Renal cortex interstitium (tissue), 11 donors: Measurements from ENCODE around the gene LNPK. TPM values are rescaled to one million over a fixed set of nuclear protein-coding genes. Genes with fewer than 3 reads are reported as not detected.
A peak's percentile ranks its signal among the peaks of the same experiment; 100 is the strongest.
"Not testable (repeated sequence)": the region's sequence is repeated elsewhere in the genome, so short reads cannot be mapped to it uniquely, and the experiment has no call there.

Experiments used
- DNase-seq, 11 donors: peaks; one replicate each; pipeline ENCODE4 v3.0.0-alpha.2; 2013; ENCODE audit warnings: low read depth in 9 of 11, low spot score in 4 of 11; ENCODE audit errors: extremely low read depth in 1 of 11
- polyA plus RNA-seq, 3 donors: library from polyadenylated mRNA; unstranded; fragments of 120-200 nt; gene quantifications; one replicate each; pipeline ENCODE4 v1.2.1, GENCODE V29; 2013; ENCODE audit not compliant: insufficient read length in 3 of 3

Gene LNPK
- polyA plus RNA-seq, 3 donors = 20.8 to 28.3 (median 26.6) TPM

DNA sequence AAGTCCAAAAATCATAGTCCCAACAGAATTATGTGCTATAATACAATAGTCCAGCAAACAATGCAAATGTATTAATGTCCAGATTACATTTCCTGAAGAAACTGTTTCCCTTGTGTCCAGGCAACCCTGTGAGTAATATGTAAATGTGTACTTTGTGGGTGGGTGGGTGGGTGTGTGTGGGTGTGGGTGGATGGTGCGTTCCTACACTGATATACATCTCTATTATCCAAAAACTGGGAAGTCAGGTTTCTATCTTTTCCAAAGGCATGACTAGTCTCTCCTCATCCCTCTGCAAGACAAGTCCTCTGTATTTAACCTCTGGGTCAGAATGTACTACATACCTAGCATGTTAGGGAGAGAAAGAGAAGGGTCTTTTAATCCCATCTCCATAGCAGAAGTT lies 71.6 kb downstream of the LNPK start:
- no peak for DNase-seq

DNA sequence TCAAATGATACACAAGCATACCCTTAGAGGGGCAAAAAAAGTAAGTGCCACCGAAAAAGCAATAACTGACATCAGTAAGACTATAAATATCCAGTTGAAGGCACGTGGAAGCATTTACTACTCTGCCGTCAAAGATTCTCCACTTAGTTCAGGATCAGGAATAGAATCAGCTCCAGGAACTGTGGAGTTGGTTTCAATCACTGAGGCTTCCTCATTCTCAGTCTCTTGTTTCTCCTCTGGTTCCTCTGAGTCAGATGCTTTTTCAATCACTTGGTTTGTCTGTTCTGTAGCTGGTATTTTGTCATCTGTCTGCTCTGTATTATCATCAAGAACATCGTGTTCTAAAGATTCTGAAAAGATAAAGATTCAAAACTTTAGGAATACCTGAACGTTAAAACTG lies 72.2 kb downstream of the LNPK start:
- DNase-seq = no peak

DNA sequence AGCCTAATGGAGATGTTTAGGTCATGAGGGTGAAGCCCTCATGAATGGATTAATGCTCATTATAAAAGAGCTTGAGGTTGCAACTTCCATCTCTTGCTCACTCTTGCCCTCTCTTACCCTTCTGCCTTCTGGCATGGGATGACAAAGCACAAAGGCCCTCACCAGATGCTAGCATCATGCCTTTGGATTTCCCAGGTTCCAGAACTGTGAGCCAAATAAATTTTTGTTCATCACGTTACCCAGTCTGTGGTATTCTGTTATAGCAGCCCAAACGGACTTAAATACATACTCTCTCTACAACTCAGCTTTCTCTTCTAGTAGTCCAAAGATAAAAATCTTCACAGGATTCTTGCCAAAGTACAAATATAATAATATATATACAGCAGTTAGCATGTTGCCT lies 75.8 kb downstream of the LNPK start:
- no peak for DNase-seq

- no peak for DNase-seq
These were observed 79.9 kb downstream of the LNPK start for GRCh38 chr2:175922160-175922559.

DNA sequence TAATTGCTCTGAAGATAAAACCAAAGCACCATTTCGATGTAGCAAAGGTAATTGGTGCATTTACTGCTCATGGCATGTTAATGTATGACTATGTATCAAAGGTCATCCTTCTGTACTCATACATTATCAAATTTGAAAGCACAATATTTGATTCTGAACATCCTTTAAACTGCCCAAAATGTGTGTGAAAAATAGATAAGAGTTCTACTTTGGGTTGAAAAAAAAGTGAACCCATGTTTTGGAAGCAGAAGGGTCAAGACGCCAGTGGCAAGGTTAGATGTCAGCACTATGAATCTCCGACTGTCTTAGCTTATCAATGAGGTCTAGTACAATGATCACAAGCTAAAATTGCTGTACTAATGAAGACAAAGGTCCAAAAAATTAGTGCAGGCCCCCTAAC lies 83.1 kb downstream of the LNPK start:
- no peak for DNase-seq

GRCh38 chr2:175914846-175915245 lies 87.2 kb downstream of the LNPK start:
- no peak for DNase-seq

DNA sequence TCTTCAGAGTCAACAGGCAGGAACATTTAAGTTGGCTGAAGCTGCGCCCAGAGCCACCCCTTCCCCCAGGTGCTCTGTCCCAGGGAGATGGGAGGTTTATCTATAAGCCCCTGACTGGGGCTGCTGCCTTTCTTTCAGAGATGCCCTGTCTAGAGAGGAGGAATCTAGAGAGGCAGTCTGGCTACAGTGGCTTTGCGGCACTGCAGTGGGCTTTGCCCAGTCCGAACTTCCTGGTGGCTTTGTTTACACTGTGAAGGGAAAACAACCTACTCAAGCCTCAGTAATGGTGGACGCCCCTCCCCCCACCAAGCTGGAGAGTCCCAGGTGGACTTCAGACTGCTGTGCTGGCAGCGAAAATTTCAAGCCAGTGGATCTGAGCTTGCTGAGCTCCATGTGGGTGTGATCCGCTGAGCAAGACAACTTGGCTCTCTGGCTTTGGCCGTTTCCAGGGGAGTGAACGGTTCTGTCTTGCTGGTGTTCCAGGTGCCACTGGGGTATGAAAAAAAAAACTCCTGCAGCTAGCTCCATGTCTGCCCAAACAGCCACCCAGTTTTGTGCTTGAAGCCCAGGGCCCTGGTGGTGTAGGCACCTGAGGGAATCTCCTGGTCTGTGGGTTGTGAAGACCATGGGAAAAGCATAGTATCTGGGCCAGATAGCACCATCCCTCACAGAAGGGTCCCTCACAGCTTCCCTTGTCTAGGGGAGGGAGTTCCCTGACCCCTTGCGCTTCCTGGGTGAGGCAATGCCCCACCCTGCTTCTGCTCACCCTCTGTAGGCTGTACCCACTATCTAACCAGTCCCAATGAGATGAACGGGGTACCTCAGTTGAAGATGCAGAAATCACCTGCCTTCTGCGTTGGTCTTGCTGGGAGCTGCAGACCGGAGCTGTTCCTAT lies 88.0 kb downstream of the LNPK start:
- DNase-seq = not testable (repeated sequence)

- not testable (repeated sequence) for DNase-seq
These were observed 88.8 kb downstream of the LNPK start for GRCh38 chr2:175913267-175913666.

DNA sequence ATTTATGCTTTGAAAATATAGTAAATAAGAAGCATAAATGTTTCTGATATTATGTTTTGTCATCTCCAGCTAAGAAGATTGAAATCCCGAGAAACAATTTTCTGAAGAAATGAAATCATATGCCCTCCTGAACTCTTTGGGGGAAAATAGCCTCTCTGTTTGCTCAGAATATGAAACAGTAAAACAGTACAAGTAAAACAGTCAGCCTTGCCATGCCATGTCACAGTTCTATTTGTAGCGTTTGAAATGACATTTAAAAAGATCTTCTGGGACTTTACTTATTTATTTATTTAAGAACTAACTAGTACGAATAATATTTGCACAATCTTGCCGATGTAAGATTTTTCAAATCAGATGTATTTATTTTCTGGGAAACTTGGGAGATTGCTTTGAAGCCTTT lies 98.0 kb downstream of the LNPK start:
- DNase-seq = no peak

DNA sequence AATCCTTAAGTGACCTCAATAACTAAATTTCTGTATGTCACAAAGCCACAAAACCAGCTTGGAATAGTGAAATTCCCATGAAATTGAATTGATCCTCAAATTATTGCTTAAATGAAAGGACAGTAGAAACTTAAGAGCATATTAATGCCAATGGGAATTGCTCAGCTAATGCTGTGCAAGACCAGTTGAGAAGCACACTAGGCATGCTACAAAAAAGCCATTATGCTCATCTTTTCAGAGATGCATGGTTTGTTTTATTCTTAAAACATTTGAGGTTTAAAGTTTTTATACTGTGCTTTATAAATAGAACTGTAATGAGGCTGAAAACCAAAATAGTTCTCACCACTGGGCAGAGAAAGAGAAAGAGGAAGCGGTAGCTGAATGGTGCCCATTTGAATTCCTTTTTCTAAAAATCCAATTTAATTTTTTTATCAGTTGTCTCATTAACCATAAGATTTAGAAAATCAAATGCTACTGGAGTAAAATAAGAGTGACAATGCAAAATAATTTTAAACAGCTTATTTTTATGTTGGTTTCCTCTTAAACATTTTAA lies 98.6 kb downstream of the LNPK start:
- no peak for DNase-seq

DNA sequence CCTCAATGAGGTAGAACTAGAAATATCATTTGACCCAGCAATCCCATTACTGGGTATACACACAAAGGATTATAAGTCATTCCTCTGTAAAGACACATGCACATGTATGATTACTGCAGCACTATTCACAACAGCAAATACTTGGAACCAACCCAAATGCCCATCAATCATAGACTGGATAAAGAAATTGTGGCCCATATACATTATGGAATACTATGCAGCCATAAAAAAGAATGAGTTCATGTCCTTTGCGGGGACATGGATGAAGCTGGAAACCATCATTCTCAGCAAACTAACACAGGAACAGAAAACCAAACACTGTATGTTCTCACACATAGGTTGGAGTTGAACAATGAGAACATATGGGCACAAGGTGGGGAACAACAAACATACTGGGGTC lies 106.1 kb downstream of the LNPK start:
- DNase-seq = not testable (repeated sequence)

- DNase-seq = no peak
These were observed 110.0 kb downstream of the LNPK start for GRCh38 chr2:175892046-175892445.

GRCh38 chr2:175890636-175891242 lies 111.3 kb downstream of the LNPK start:
- no peak for DNase-seq

- DNase-seq = peak in 5 of 11 donors; percentile 7 to 23 (median 11)
These were observed 112.3 kb downstream of the LNPK start for GRCh38 chr2:175889701-175890302.

DNA sequence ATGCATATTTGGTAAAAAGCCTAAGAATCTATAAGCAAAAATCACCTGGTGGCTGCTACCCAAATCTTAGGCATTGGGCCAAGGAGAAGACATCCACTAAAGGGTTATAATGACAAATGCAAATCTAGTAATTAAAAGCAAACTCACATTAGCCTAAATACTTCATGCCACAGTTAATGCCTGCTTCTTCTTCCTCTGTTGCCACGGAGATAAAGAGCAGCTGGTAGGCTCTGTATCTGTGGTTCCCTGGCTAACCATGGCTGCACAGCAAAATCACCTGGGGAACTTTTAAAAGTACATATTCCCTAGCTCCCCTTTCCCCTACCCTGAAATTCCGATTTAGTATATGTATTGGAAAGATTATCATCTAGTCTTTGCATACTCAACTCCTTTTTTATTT lies 114.3 kb downstream of the LNPK start:
- DNase-seq = no peak

DNA sequence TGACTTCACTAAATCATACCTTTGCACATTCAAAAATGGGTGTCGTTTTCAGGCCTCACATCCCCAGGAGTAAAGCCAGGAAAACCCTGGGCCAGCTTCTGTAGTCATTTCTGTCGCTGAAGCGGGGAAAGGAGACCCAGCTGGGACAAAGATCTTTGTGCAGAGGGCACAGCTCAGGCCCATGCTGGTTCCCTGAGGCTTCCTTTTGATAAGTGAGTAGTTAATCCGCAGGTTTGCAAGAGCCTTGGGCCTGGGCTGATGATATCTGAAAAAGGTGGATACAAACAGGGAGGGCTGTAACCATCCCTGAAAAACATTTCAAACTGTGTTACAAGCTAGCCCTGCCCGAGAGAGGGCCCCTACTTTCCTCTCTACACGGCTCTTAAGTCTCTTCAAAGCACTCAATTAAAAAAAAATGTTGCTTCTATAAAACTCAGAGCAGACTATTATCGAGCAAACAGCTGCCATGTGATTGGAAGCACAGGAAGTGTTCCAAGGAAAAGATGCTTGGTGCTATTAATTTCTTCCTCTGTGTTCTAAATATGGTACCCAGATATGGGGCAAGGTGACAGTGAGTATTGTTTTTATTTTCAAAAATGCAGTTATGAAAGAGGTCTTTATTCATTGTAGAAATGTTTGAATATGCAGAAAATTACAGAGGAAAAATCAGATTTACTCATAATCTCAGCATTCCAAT lies 117.2 kb downstream of the LNPK start:
- no peak for DNase-seq

DNA sequence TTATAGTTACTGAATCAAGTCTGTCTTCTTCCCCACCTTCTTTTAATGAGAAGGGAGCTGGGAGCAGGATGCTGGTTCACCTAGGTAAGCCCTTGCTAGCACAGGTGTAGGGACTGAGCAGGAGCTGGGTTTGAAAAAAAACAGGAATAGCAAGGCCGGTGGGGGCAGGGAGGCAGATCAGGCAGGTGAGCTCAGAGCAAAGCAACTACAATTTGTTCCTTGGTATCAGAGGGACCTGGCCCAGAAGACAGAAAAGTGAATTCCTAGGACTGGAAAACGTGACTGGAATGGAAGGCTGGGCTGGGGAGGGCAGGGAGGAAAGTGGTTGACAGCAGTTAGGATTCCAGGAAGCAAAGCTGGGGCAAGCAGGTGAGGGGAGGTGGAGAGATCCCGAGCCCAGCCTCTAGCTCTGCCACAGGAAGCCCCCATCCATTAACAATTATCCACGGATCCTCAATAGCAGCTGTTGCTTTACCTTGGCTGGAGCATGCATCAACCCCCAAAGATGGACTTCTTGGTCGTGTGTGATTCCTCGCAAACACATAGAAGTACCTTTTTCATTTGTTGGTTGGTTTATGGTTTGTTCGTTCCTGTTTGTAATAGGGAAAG lies 118.4 kb downstream of the LNPK start:
- no peak for DNase-seq

GRCh38 chr2:175879679-175880078 lies 122.4 kb downstream of the LNPK start:
- no peak for DNase-seq
